Hepatocyte (in vitro differentiated cells): Measurements from ENCODE around the gene TCAP. TPM values are rescaled to one million over a fixed set of nuclear protein-coding genes. Genes with fewer than 3 reads are reported as not detected.

ENCODE experiments used
- DNase-seq: peaks from one replicate; pipeline ENCODE4 v3.0.0-alpha.2; 2016; ENCODE audit warnings: low spot score
- H2AFZ ChIP-seq: fragments of 200-600 bp; sonication (generic); 2 replicates; pipeline ENCODE4 v1.6.0; 2016; ENCODE audit warnings: antibody characterized with exemption, mild to moderate bottlenecking
- H3K27ac ChIP-seq: fragments of 200-600 bp; sonication (generic); 2 replicates; pipeline ENCODE4 v1.5.1; 2016; ENCODE audit warnings: mild to moderate bottlenecking
- H3K27me3 ChIP-seq: fragments of 200-600 bp; sonication (generic); 2 replicates; pipeline ENCODE4 v1.6.1; 2016
- H3K36me3 ChIP-seq: fragments of 200-600 bp; sonication (generic); replicated peaks from 2 replicates; pipeline ENCODE4 v1.5.1; 2016; ENCODE audit warnings: low read depth; ENCODE audit not compliant: insufficient read depth
- H3K4me1 ChIP-seq: fragments of 200-600 bp; sonication (generic); 2 replicates; pipeline ENCODE4 v1.5.1; 2016; ENCODE audit warnings: mild to moderate bottlenecking, moderate library complexity; ENCODE audit not compliant: insufficient read depth
- H3K4me2 ChIP-seq: fragments of 200-600 bp; sonication (generic); 2 replicates; pipeline ENCODE4 v1.6.0; 2016
- H3K4me3 ChIP-seq: fragments of 200-600 bp; sonication (generic); 2 replicates; pipeline ENCODE4 v1.5.1; 2016; ENCODE audit warnings: mild to moderate bottlenecking
- H3K79me2 ChIP-seq: fragments of 200-600 bp; sonication (generic); 2 replicates; pipeline ENCODE4 v1.6.0; 2017; ENCODE audit warnings: mild to moderate bottlenecking
- H3K9me2 ChIP-seq: fragments of 200-600 bp; sonication (generic); replicated peaks from 2 replicates; pipeline ENCODE4 v1.6.0; 2017; ENCODE audit warnings: mild to moderate bottlenecking; ENCODE audit not compliant: insufficient read depth
- H3K9me3 ChIP-seq: fragments of 200-600 bp; sonication (generic); 2 replicates; pipeline ENCODE4 v1.5.1; 2016; ENCODE audit warnings: low read depth, mild to moderate bottlenecking
- H4K20me1 ChIP-seq: fragments of 200-600 bp; sonication (generic); 2 replicates; pipeline ENCODE4 v1.6.0; 2016; ENCODE audit warnings: mild to moderate bottlenecking; ENCODE audit not compliant: insufficient read depth, poor library complexity, severe bottlenecking
- EZH2 ChIP-seq: fragments of 200-600 bp; sonication (generic); IDR thresholded peaks from 2 replicates; pipeline ENCODE4 v1.6.1; 2016; ENCODE audit warnings: antibody characterized with exemption, mild to moderate bottlenecking, borderline replicate concordance
- EZH2phosphoT487 ChIP-seq: fragments of 200-600 bp; sonication (generic); IDR thresholded peaks from one replicate; pipeline ENCODE4 v1.6.1; 2018; ENCODE audit warnings: antibody characterized with exemption, mild to moderate bottlenecking, low read depth, moderate library complexity; ENCODE audit not compliant: unreplicated experiment, severe bottlenecking
- WGBS: methylation state at CpG from one replicate; pipeline ENCODE4 v1.1.6; 2016; ENCODE audit warnings: low lambda C conversion rate; ENCODE audit errors: missing lambda C conversion rate; 5-methylcytosine and 5-hydroxymethylcytosine counted together
- polyA plus RNA-seq: library from polyadenylated mRNA; unstranded; fragments of >200 nt; fragmentation: Nextera tagmentation; extraction: Ambion mirVana; gene quantifications from 2 replicates; pipeline ENCODE4 v1.2.1, GENCODE V29; 2016
- total RNA-seq: library from RNA; depleted of rRNA; stranded (reverse); fragments of >200 nt; gene quantifications from 2 replicates; pipeline ENCODE4 v1.2.3, GENCODE V29; 2014
- TF ChIP-seq, protein P1 (sequence below): fragments of 200-600 bp; sonication (generic); IDR thresholded peaks from 2 replicates; pipeline ENCODE4 v1.5.1; 2016; ENCODE audit warnings: antibody characterized with exemption, mild to moderate bottlenecking; ENCODE audit not compliant: poor library complexity

The TCAP gene
- total and polyA plus RNA-seq, 2 experiments from 2014 or later = 0.64 to 0.90 TPM

DNA sequence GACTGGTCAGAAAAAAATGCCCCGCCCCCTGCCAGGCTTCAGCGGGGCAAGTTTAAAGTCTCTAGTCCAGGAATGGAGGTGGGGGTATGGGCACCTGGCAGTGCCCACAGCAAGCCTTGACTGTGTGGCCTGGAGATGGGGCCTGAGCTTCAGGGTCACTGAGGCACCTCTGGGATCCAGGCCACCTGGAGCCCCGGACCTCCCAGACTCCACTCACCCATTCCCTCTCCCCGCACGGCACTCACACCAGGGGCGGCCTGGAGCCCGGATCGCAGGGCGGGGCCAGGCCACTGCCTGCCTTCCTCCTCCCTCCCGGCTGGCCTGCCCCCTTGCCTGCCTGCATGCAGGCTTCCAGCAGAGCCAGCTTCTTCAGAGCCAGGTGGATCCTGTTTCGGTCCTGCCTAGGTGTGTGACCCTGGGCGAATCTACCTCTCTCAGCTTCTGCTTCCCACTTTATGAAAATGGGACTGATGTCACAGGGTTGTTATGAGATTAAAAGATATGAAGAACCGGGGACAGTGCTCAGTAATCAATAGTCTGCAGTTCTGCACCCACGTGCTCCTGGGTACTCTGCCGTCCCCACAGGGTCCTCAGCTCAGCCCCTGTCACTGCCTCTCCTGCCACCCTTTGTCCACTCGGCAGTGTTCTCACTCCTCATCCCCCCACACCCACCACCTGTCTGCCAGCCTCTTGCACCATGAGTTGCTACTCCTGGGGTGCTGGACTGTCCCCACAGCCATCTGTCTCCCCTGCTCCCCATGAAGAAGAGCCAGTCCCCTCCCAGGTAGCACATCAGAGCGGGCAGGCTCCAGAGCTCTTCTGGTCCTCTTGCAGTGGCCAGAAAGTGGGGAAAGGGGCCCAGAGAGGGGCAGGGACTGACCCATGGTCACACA, 1.2 kb upstream of the TCAP start:
- H3K36me3 ChIP-seq = no peaks in the 10 kb centered on the region
- peak; percentile 70 for DNase-seq
- no peak overlapping the region for H3K4me3 ChIP-seq
- H3K27ac ChIP-seq = no peak overlapping the region
- no peaks in the 10 kb centered on the region for H3K79me2 ChIP-seq
- H4K20me1 ChIP-seq = no peaks in the 10 kb centered on the region
- no peaks in the 10 kb centered on the region for H3K9me3 ChIP-seq
- H3K27me3 ChIP-seq = peaks cover 5% of the 10 kb centered on the region
- peak overlapping the region; percentile 51 for H3K4me2 ChIP-seq
- H2AFZ ChIP-seq = no peak overlapping the region
- TF ChIP-seq, protein P1, sequence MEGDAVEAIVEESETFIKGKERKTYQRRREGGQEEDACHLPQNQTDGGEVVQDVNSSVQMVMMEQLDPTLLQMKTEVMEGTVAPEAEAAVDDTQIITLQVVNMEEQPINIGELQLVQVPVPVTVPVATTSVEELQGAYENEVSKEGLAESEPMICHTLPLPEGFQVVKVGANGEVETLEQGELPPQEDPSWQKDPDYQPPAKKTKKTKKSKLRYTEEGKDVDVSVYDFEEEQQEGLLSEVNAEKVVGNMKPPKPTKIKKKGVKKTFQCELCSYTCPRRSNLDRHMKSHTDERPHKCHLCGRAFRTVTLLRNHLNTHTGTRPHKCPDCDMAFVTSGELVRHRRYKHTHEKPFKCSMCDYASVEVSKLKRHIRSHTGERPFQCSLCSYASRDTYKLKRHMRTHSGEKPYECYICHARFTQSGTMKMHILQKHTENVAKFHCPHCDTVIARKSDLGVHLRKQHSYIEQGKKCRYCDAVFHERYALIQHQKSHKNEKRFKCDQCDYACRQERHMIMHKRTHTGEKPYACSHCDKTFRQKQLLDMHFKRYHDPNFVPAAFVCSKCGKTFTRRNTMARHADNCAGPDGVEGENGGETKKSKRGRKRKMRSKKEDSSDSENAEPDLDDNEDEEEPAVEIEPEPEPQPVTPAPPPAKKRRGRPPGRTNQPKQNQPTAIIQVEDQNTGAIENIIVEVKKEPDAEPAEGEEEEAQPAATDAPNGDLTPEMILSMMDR = no peak
- no peak for TF ChIP-seq EZH2
- no peak for TF ChIP-seq EZH2phosphoT487
- H3K4me1 ChIP-seq = peaks cover 52% of the 10 kb centered on the region
- no peaks in the 10 kb centered on the region for H3K9me2 ChIP-seq
- 38% methylated on average over 17 of the region's 17 CpGs for WGBS

DNA sequence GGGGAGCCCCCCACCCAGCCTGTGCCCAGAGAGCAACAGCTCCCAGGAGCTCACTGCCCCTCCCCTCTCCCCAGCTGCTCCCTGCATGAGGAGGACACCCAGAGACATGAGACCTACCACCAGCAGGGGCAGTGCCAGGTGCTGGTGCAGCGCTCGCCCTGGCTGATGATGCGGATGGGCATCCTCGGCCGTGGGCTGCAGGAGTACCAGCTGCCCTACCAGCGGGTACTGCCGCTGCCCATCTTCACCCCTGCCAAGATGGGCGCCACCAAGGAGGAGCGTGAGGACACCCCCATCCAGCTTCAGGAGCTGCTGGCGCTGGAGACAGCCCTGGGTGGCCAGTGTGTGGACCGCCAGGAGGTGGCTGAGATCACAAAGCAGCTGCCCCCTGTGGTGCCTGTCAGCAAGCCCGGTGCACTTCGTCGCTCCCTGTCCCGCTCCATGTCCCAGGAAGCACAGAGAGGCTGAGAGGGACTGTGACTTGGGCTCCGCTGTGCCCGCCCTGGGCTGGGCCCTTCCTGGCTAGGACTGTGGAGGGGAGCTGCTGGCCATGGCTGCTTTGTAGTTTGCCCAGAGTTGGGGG, 584 bp downstream of the TCAP start:
- Histone ChIP-seq H3K27ac (no peak overlapping the region), H3K27me3 (peaks cover 5% of the 10 kb centered on the region), H3K9me2 (no peaks in the 10 kb centered on the region), H3K9me3 (no peaks in the 10 kb centered on the region), H2AFZ (no peak overlapping the region), H4K20me1 (no peaks in the 10 kb centered on the region), H3K4me1 (peaks cover 52% of the 10 kb centered on the region), H3K79me2 (no peaks in the 10 kb centered on the region), H3K36me3 (no peaks in the 10 kb centered on the region), H3K4me3 (no peak overlapping the region), H3K4me2 (no peak overlapping the region)
- WGBS = 54% methylated on average over 17 of the region's 17 CpGs
- no peak for TF ChIP-seq EZH2phosphoT487
- TF ChIP-seq EZH2 = no peak
- TF ChIP-seq, protein P1 = peak; percentile 4
- DNase-seq = no peak

DNA sequence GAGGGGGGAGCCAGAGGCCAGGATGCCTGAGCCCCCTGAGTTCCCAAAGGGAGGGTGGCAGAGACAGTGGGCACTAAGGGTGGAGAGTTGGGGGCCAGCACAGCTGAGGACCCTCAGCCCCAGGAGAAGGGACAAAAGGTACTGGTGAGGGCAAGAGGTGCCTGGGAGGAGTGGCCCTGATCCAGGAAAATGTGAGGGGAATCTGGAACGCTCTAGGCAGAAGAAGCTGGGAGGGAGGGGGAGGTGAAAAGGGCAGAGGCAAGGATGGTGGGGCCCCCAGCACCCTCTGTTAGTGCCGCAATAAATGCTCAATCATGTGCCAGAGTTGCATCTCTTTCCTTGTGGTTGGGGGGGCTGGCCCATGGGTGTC, 1.1 kb downstream of the TCAP start:
- H4K20me1 ChIP-seq = no peaks in the 10 kb centered on the region
- H2AFZ ChIP-seq = no peak overlapping the region
- H3K9me3 ChIP-seq = no peaks in the 10 kb centered on the region
- peaks cover 47% of the 10 kb centered on the region for H3K4me1 ChIP-seq
- peak overlapping the region; percentile 96 for H3K4me2 ChIP-seq
- H3K9me2 ChIP-seq = no peaks in the 10 kb centered on the region
- H3K36me3 ChIP-seq = no peaks in the 10 kb centered on the region
- H3K79me2 ChIP-seq = no peaks in the 10 kb centered on the region
- H3K27ac ChIP-seq = no peak overlapping the region
- H3K27me3 ChIP-seq = peaks cover 5% of the 10 kb centered on the region
- no peak for DNase-seq
- WGBS = 53% methylated on average over 2 of the region's 2 CpGs
- no peak overlapping the region for H3K4me3 ChIP-seq
- TF ChIP-seq EZH2phosphoT487 (no peak), EZH2 (no peak)
- TF ChIP-seq, protein P1 = no peak
